NOMO-1 (cell line): ENCODE data around the gene COL18A1.

Source experiments
- DNase-seq, 2 experiments: peaks; one replicate each; lab custom pipeline; 2025; ENCODE audit not compliant: unreplicated experiment in 2 of 2; lab: John Stamatoyannopoulos, UW

COL18A1 gene

DNA sequence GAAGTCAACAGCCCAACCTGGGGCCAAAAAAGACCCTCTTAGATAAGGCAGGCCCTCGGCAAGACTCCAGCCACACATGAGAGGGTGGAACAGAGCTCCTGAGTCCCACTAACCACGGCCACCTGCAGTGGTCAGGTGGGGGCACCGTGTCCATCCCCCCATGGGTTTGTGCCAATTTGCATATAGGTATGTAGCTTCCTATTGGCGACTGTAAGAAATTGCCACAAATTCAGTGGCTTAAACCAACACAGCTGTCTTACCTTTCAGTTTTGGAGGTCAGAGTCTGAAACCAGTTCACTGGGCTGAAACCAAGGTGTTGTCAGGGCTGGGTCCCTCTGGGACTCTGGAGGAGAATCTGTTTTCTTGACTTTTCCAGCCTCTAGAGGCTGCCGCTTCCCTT lies 59.3 kb downstream of the COL18A1 start:
- no peak for DNase-seq

DNA sequence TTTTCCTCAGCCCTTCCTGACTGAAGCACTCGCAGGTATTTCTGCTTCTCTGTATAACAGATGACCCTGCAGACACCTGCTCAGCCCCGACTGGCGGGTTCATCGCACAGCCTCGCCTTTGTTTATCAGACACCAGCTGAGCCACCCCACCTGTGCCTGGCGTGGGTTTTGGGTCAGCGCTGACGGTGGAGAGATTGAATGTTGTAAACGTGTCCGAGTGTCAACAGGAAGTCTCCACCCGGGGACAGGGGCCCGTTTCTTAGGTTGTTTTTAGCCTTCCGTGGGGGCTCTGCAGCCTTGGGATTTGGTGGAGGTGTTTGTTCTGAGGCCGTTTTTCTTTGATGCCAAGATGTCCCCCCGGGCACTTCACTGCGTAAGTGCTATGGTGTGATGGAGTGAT lies 60.1 kb downstream of the COL18A1 start:
- no peak for DNase-seq

DNA sequence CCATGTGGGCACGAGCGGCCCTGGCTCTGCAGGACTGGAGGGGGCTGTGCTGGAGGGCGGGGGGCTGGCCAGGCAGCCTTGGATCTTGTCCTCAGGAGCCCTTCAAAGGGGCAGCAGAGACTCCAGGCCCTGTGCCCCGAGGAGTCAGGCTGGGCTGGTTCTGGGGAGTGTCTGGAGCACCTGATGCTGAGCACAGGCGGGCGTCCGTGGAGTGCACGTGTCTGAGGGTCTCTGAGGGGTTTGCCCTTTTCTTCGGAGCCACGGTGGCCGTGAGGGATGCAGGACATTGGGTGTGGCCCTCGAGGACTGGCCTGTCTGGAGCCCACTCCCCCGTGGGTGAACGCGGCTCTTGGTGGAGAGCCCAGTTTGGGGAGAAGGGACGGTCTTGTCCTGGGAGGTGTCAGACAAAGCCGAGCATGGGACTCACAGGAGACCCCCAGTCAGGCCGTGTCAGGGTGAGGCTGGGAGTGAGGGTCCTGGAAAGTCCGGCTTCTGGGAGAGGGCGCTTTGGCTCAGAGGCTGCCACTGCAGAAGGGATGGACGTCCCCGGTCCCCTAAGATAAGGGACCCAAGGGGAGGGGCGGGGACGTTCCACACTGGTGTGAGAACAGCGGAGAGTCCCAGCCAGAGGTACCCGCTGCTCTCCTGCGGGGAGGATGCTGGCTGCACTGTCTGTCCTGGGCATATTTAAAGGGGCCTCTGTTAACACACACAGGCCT lies 60.8 kb downstream of the COL18A1 start:
- no peak for DNase-seq

DNA sequence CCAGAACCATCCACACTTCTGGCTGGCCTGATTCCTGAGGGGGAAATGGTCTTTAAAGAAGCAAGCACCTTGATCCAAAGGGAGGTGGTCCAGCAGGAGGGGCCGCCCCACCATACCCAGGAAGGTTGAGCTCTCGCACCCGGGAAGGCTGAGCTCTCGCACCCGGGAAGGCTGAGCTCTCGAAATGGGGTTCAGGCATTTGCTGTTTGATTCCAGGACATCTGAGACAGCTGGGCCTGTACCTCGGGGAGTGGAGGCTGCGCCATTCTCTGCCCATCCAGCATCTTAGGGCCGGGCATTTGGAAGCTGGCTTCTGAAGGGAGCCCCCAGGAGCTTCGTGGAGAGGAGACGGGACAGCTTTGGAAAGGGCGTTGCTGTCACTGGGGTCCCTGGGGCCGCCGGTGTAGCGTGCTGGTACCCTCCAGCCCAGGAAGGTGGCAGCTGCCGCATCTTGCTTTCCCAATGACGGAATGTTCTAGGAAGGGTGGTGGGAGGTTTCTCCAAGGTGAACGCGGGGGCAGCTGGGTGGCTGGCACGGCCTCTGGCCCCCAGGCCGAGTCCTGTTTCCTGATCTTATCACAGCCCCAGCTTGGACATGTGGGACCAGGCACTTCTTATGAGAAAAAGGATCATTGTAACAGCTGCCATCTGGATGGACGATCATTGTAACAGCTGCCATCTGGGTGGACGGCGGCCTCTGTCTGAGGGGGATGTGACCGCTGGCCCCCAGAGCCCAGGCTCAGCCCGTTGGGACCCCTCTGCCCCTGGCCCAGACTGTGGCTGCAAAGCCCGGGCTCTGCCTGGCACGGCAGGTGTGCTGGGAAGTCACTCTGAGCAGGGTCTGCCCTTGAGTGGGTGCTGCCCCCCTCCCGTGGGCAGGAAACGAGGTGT lies 61.6 kb downstream of the COL18A1 start:
- no peak for DNase-seq

DNA sequence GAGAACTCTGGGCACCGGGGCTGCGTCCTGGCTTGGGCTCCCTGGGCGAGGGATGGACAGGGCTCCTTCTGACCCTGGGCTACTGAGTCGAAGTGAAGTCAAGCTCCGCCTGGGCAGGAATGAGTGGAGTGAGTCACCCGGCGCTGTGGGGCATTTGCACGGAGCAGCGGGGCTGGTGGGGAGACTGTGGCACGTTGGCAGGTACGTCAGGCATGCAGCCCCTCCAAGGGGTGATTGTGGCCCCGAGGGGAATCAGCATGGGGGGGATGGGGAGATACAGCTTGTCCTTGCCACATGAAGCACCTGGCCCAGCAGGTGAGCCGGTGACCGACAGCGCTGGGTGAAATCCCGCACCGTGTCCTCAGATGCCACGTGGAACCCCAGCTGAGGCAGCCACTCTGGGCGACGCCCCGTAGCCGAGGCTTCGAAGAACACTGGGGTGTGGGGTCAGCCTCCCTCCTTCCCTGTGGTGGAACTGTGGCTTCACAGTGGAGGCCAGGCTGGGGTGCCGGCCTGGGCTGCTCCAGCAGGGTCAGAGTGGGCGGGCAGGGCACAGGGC lies 62.3 kb downstream of the COL18A1 start:
- DNase-seq: no peak

DNA sequence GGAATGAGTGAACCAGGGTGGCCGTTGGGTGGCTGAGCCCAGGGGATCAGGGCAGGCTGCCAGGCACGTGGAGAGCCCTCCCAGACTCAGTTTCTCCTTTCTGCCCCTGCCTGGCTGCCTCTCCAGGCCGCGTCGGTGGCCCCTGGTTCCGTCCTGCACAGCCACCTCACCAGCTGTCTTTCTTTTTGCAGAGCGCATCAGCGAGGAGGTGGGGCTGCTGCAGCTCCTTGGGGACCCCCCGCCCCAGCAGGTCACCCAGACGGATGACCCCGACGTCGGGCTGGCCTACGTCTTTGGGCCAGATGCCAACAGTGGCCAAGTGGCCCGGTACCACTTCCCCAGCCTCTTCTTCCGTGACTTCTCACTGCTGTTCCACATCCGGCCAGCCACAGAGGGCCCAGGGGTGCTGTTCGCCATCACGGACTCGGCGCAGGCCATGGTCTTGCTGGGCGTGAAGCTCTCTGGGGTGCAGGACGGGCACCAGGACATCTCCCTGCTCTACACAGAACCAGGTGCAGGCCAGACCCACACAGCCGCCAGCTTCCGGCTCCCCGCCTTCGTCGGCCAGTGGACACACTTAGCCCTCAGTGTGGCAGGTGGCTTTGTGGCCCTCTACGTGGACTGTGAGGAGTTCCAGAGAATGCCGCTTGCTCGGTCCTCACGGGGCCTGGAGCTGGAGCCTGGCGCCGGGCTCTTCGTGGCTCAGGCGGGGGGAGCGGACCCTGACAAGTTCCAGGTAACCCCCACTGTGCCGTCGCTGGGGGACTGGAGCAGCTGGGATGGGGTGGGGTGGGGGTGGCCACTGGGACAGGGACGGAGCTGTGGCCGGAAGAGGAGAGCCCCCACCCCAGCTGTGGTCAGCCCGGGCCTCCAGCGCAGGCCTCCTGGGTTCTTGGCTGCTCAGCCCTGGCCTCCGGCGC lies 63.3 kb downstream of the COL18A1 start:
- no peak for DNase-seq

DNA sequence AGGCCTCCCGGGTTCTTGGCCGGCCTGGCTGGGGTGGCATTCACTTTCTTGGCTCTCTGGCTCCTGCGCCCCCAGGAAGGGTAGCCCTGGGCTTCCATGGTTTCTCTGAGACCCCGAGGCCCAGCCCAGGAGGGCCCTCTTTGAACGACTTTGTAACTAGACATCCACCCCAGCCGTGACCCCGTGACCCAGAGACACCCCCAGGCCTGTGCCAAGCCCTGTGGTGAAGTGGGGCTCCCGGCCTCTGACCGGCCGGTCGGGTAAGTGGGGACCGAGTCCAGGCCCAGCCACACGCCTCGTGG lies 64.0 kb downstream of the COL18A1 start:
- DNase-seq: no peak

DNA sequence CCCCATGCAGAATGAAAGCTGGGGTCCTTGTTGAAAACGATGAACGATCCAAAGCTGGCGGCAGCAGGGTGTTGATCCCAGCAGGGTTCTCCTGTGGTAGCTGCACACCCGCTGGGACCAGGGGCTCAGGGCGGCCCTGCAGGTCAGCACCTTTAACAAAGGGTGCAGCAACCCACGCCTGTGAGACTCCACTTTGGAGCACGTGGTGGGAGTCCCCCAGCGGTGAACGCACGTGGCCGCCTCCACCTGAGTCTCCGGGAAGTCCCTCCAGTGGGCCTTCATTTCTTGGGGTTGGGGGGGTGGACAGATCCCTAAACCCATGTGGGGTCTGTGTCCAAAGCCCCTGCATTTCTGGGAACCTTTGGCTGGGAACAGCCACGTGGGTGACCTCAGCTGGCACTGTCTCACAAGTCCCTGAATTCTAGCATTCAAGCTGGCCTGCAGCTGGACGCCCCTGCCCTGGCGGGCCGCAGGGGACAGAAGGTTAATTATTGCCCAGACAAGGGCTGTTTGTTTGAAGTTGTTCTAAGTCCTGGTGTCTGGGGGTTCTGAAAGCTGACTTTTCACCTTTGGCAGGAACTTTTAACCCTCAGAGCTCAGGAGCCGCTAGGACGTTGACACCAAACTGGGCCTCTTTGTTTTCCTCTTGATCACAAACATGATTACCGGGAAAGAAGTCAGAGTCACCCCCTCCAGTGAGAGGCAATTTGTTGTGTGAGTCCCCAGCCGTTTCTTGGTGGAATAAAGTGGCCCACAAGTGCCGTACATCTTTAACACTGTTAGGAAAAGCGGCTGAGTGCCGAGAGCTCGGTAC lies 64.5 kb downstream of the COL18A1 start:
- DNase-seq: no peak

DNA sequence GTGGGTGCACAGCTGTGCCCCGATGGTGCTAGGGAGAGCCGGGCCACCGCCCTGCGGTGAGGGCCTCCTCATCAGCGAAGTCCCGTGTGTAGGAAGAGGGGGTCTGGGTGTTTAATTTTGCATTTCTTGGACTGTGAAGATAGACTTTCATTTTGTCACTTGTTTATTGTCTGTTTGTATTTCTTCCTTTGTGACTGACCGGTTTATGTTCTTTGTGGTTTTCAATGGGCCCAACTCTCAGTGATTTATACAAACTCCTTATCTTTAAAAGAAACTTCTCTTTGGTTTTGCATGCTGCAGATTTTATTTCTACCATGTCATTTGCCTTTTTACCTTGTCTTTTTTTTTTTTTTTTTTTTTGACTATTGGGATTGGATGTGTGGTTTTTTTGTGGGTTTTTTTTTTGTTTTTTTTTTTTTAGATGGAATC lies 65.1 kb downstream of the COL18A1 start:
- no peak for DNase-seq

DNA sequence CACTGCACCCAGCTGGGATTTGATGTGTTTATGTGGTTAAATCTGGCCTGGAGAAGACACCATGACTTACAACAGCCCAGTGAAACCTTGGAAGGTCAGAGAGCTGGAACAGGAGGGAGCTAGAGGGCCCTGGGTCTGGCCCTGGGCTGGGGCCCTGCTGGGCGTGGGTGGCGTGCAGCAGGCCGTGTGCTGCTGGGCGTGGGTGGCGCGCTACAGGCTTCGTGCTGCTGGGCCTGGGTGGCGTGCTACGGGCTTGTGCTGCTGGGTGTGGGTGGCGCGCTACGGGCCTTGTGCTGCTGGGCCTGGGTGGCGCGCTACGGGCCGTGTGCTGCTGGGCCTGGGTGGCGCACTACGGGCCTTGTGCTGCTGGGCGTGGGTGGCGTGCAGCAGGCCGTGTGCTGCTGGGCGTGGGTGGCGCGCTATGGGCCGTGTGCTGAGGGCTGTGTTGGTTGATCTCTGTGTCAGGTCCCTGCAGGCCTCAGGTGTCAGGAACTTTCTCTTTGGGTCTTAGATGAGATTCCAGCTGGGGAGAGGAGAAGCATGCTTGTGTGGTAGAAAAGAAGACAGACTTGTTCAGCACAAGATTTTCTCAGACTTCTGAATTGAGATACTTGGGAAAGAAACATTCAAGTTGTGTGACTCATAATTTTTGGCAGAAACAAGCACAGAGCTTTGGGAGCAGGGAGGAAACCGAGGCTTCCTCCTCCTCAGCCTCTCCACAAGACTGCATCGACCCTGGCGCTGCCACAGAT lies 66.0 kb downstream of the COL18A1 start:
- no peak for DNase-seq

DNA sequence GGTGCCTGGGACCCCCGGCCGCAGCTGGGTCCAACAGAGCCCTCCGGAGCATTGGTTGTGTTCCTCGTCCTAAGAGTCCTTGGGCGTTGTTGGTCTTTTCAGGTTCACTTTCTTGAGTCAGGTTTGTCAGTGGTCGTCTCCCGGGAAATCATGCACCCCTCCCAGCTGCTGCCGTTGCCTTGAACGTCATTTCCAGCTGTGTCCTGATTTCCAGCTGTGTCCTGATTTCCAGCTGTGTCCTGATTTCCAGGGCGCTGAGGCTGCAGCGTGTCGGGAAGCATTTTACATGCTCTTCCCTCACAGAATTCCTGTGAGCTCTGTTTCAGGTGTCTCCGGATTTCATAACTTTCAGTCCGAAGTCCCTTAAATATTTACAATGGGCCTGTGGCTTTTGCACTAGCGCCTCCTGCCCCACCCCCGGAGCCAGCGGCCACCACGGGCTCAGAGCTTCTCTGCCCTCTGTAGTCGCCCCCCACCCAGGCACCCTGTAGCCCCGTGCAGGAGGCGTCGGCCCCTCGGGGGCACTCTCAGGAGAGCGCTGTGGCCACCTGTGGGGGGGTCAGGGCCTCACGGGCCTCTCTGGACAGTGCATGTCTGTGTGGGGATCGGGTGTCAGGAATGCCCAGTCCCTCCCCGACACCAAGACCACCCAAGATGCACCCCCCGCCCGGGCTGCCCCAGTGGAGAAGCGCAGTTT lies 66.7 kb downstream of the COL18A1 start:
- no peak for DNase-seq

DNA sequence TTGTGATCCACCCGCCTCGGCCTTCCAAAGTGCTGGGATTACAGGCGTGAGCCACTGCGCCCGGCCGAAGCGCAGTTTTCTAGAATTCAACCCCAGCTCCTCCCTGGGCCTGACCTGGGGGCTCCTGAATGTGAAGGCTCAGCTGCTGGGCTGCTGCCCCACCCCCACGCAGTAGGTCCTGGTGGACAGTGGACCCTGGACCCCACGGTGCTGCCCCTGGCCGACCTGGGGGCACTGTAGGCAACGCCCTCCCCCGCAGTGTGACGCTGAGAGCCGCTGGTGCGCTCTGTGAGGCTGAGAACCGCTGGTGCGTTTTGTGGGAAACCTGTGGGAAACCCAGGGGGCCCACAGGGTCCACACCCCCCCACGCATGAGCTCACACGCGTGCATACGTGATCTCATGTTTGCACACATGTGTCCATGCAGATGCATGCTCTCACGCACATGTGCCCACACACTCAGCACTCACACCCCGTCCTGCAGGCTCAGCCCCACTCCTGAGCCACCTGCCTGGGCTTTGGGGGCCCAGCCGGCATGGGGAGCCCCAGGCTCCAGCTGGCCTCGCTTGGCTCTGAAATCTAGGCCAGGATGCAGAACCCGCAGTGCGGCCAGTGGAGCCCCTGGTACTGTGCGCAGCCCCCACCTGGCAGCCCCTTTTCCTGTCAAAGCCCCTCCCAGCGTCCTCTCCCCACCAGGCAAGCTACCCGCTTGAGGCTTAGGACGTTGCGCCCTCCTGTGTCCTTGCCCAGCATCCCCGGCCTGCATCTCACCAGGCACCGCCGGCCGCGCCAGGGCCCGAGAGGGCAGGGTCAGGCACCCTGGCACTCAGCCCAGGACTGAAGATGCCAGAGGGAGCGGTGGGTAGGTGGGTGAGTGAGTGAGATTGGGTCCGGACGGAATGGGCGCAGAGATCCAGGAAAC lies 67.7 kb downstream of the COL18A1 start:
- DNase-seq: no peak

DNA sequence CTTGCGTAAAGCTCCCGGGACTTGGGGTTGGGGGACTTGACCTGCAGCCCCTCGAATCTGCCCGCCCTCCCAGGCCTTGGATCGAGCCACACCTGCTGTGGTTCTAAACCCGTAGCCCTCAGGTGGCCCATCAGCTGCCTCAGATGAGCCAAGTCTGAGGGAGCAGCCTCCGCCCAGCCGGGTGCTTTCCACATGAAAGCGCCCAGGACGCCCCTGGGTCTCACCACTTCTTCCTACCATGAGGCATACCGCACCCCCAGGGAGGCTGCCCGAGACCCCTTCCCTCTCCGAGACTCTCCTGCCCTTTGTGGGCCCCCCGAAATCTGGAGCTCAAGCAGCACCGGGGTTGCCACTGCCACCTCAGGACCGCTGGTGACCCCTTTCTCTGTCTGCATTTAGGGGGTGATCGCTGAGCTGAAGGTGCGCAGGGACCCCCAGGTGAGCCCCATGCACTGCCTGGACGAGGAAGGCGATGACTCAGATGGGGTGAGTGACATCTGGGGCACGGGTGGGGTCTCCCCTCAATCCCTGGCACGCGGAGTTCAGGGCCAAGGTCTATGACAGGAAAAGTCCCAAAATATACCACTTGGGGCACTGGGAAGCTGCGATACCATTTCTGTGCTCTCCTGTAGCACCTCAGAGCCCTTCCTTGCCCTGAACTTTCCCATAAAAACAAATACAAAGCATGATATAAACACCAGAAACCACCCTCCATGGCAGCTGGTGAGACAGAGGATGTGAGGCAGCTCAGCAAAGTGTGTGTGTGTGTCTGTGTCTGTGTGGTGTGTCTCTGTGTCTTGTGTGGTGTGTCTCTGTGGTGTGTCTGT lies 68.7 kb downstream of the COL18A1 start:
- no peak for DNase-seq

DNA sequence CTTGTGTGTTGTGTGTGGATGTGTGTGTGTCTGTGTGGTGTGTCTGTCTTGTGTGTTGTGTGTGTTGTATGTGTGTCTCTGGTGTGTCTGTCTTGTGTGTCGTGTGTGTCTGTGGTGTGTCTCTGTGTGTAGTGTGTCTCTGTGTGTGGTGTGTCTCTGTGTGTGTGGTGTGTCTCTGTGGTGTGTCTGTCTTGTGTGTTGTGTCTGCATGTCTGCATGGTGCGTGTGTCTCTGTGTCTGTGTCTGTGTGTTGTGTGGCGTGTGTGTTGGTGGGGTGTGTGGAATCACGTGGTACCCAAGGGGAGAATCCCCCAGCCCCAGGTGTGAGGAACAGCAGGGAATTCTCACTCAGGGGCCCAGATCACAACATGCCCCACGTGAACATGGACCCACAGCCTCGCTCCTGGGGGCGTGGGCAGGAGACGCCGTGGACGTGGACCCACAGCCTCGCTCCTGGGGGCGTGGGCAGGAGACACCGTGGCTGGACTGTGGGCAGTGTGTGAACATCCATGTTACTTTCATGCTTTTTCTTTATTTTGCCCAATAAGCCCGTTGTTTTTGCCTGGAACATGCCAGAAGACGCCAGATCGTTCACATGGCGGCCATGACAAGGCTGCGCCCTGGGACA lies 69.5 kb downstream of the COL18A1 start:
- no peak for DNase-seq

DNA sequence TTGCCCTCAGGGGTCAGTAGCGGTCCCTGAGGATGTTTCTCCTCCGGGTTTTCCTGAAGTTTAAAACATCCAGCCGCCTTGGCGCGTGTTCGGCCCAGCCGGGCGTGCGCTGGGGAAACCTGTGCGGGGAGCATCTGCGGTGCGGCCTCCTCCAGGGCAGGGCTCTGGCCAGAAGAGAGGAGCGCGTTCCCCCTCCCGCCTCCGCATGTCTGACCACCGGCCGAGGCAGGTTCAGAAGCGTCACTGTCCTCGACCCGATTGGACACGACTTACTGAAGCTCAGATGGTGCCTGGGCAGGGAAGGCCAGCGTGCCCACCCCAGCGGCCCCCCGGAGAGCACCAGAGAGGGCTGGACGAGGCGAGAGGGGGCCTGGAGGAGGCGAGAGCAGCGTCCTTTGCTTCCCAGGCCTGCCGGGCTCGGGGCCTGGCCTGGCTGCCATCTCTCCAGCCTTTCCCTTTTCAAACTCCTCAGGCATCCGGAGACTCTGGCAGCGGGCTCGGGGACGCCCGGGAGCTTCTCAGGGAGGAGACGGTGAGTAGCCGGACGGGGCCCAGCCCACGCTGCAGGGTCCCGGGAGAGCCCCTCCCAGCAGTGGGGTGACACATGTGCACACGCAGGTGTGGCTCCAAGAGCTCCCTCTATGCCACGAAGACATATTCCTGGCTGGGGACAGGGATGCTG lies 70.2 kb downstream of the COL18A1 start:
- DNase-seq: no peak
